Left hindlimb (tissue), 1 donor: ENCODE results near the gene OCLN.
A peak's percentile ranks its signal among the peaks of the same experiment; 100 is the strongest.
"Not testable (repeated sequence)": the region's sequence is repeated elsewhere in the genome, so short reads cannot be mapped to it uniquely, and the experiment has no call there.

ENCODE experiments used
- DNase-seq: peaks from one replicate; pipeline ENCODE4 v3.0.0-alpha.2; 2018

The OCLN gene

GRCh38 chr5:69530561-69531405, 38.2 kb downstream of the OCLN start:
- no peak for DNase-seq

- DNase-seq: no peak
Observed at GRCh38 chr5:69531406-69531801, 38.8 kb downstream of the OCLN start.

- DNase-seq: not testable (repeated sequence)
Observed at GRCh38 chr5:69537911-69538310, 45.3 kb downstream of the OCLN start.

GRCh38 chr5:69538735-69539134, 46.1 kb downstream of the OCLN start:
- not testable (repeated sequence) for DNase-seq

GRCh38 chr5:69541347-69541746, 48.8 kb downstream of the OCLN start:
- not testable (repeated sequence) for DNase-seq

- DNase-seq: not testable (repeated sequence)
Observed at GRCh38 chr5:69542838-69543618, 50.4 kb downstream of the OCLN start.

GRCh38 chr5:69544602-69545001, 52.0 kb downstream of the OCLN start:
- not testable (repeated sequence) for DNase-seq

GRCh38 chr5:69559908-69560330, 67.3 kb downstream of the OCLN start, which contains the start of gene GTF2H2C:
TSS of gene GTF2H2C (plus strand) at chr5:69560191. CDS start at chr5:69565133, 4,942 bp downstream.
- DNase-seq: peak; percentile 76

GRCh38 chr5:69560587-69561431, 68.2 kb downstream of the OCLN start:
- DNase-seq: not testable (repeated sequence)

GRCh38 chr5:69566172-69566571, 73.6 kb downstream of the OCLN start:
- not testable (repeated sequence) for DNase-seq

- not testable (repeated sequence) for DNase-seq
Observed at GRCh38 chr5:69568072-69568471, 75.5 kb downstream of the OCLN start.

- not testable (repeated sequence) for DNase-seq
Observed at GRCh38 chr5:69583356-69583755, 90.8 kb downstream of the OCLN start.

- DNase-seq: not testable (repeated sequence)
Observed at GRCh38 chr5:69596114-69596840, 103.7 kb downstream of the OCLN start.

GRCh38 chr5:69601947-69602346, 109.4 kb downstream of the OCLN start:
- not testable (repeated sequence) for DNase-seq

- DNase-seq: not testable (repeated sequence)
Observed at GRCh38 chr5:69606839-69607238, 114.2 kb downstream of the OCLN start.
